GM11168 (cell line): Measurements from ENCODE around the gene NPAS1.
"Not testable (repeated sequence)": the region's sequence is repeated elsewhere in the genome, so short reads cannot be mapped to it uniquely, and the experiment has no call there.

Experiments used
- in situ Hi-C: fragments of 300-500 bp; cut with MboI; formaldehyde crosslinking; loops from one replicate; pipeline ENCODE4 v1.12.0; 2022; ENCODE audit warnings: low sequenced_read_pairs; ENCODE audit not compliant: unreplicated experiment

Gene NPAS1

DNA sequence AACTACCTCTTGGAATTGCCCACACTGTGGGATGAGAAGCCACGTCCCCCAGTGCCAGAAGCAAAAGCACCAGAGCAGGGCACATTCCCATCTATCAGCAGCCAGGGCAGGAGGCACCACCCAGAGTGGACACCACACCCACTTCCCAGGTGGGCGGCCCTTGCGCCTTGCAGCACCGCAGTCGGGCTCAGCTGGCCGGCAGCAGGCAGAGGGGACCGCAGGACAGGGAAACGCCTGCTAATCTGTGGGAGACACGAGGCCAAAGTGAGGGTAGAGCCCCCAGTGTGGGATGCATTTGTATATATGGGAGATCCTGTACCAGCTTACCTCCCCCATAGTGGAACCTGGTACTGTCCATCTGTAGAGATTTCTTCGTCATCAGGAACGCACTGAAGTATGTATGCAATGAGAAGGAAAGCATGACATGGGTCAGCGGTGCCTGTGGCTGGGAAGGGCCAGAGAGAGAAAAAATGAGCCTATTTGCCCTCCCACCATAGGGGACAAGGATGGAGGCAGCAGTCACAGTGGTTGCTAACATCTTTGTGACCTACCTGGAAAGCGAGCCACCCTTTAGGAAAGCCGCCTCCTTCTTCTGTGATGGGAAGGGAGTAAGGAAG, 30.9 kb upstream of the NPAS1 start:
- in situ Hi-C loops: loop anchor here (10.0 kb wide), 1 partner anchor 124 kb away; the partner anchor contains the start of gene ARHGAP35

DNA sequence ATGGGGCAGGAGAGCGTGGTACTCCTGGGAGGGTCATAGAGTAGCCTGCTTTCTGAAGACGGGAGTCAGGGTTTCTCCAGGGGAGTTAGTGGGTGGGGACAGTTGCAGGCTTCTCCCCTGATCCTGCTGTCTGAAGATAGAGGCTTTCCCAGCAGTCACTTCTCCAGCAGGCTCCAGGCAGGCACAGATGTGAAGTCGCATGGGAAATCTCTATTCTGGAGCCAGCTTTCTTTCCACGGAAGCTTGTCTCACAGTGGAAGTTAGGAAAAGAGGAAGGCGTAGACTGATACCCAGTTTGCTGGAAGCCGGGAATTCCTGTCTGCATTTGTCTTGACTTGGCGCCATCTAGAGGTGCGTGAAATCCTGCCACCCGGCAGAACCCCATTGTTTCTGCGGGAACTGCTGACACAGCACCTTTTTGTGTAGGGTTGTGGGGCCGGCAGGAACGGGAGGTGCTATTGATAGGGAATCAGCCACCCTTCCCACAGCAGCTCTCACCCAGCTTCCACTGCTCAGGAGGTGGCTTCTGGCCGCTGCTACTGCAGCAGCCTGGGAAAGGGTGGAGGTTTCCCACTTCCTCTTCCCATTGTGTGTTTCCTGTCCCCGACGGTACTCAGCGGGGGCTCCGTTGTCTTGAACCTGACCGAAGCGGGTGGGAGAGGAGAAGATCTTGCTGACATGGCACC, 28.5 kb upstream of the NPAS1 start:
- in situ Hi-C loops: no loop called here

DNA sequence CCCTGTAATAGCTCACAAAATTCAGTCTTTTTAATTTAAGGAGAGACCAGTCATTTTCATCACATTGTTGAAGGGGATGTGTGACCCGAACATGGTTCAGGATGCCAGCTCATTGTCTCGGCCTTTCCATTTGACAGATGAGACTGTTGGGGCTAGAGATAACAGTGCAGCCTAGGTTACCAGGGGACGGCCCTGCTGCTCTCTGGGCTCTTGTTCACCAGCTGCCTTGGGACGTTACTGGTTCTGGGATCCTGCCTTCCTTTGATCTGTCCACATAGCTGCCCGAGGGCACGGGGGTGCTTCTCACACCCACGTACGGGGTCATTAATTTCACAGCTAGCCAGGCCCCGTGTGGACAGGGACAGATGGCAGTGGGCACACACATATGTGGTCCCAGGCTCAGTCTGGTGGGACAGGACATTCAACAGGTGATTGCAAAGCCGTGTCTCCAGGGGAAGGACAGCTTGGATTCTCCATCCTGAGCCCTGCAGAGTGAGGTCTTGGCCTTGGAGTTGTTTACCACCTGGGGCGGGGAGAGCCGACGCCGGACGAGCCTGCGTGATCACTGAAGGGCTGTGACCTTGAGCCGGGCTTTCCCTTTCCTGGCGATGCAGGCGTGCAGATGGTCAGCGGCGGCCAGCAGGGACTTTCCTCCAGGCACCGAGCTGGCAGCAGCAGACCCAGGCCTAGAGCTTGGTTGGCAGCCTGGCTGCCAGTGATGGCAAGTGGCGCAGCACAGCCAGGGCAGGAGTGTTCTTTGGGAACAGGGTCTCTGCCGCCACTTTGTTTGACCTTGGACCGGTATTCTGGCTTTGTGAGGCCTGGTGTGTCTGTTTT, 26.7 kb upstream of the NPAS1 start:
- in situ Hi-C loops: no loop called here

DNA sequence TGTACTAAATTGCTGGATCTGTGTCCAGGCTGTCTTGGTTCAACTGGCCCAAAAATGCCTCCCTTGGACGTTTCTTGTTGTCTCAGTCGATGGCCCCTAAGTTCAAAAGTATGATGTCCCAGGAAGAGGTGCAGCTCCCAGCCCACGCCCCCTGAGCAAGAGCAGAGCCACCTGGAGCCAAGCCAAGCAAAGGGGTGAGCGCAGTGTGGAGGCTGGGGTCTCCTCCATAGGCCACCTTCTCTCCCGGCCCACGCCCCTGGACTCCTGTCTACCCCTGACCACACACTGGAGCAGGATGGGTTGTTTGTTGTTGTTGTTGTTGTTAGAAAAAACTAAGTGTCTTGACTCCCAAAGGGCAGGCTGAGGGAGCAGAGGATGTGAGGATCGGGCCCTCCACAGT, 26.0 kb upstream of the NPAS1 start:
- in situ Hi-C loops: no loop called here

DNA sequence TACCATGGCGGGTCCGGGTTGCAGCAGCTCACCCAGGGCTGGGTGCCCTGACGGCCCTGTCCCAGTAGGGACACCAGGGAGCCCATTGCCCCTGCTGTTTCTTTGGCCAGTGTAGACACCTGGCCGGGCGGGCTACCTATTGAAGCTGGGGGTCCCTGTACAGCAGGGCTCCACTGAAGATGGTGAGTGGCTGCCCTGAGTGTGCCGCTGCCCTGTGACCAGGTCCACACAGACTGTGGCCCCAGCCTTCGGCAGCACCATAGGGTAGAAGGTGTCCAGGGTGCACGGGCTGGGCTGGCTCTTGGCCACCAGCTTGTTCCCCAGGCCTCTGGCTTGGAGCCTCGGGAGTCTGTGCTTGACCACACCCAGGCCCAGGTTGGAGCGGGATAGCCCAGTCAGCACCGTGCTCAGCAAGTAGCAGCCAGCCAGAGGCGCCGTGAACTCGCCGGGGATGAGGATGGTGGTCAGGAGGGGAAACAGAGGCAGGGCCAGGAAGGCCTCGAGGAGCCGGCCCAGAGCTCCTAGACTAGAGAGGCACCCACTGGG, 25.4 kb upstream of the NPAS1 start:
- in situ Hi-C loops: no loop called here

DNA sequence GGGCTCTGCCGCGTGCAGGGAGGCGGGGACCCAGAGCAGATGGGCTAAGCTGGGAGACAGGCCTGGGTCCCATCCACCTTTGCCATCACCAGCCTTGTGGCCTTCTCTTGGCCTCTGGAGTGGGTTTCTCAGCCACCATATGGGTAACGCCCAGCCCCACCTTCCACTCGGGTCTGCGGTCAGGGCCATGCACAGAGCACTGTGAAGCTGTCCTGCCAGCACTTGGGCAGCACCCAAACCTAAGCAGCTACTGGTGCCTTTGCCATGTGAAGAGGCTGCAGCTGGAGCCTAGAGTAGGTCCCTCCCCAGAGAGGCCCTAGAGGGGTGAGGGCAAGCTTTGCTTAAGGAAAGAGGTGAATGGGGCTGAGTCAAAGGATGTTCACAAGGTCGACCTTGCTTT, 24.1 kb upstream of the NPAS1 start:
- in situ Hi-C loops: no loop called here

DNA sequence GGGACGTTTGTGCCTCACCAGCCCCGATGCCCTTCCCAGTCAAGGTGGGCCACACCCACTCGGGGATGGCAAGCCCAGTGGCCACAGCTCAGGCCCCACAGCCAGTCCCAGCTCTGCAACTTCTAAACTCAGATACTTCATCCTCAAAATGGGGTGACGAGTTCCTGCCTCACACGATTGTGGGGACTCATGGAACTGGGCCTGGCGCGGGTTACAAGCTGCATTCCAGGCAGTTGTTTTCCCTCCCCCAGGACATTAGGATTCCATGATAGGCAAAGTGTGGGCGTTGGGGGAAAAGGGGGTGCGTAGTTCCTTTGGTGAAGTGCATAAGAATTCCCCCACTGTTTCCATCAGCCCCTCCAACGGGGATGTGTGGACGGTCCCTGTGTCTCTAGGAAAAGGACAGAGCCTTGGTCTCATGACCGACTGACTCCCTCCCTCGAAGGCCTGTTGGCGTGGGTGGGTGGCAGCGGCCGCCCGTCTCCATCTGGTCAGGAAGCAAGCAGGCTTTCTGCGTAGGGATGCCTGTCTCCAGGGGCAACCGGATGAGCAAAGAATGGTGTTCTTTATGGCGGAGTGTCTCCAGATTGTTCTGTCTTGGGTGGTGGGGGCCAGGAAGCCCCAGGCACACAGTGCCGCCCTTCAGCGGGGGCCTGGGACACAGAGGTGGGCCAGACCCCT, 21.1 kb upstream of the NPAS1 start:
- in situ Hi-C loops: no loop called here

DNA sequence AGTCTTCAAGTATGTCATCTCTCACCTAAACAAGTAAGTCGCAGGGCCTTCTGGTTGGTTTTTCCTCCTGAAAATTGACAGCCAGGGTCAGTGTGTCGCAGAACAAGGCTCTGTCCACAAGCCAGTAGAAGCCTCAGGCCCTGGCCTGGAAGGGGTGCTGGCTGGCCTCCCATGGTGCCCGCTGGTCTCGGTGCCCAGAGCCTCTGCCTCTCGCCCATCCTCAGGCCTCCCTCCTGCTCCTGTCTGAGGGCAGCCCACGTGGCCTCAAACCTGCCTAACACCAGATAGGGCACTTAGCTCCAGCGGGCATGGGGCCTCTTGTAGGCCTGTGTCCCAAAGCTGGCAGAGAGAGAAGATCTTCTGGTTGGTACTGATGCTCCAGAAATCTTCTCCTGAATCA, 20.3 kb upstream of the NPAS1 start:
- in situ Hi-C loops: no loop called here

DNA sequence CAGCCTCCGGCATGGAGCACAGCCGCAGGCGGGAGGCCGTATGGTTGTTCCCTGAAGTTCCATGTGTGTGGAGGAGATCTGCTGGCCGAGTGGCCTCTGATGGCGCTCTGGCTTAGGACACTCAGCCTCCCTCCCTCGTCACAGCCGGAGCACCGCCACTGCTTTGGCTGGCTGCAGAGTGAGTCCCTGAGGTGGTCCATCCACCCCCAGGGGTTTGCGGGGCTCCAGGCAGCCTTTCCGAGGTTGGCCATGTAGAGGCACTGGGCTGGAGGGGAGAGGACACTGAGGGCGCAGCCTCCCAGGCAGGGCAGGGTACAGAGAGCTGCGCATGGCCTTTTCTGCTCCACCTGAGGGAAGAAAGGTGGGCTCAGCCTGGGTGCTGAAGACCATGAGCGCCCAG, 19.8 kb upstream of the NPAS1 start:
- in situ Hi-C loops: no loop called here

DNA sequence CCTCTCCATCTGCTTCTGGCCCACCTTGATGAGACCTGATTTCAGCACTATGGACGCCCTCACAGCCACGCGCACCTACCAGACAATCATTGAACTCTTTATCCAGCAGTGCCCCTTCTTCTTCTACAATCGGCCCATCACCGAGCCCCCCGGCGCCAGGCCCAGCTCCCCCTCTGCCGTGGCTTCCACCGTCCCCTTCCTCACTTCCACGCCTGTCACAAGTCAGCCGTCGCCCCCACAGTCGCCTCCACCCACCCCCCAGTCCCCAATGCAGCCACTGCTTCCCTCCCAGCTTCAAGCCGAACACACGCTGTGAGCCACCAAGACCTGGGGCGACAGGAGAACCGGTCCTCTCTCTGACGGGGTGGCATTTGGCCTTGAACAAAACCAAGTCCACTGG, 19.3 kb upstream of the NPAS1 start:
- in situ Hi-C loops: no loop called here

DNA sequence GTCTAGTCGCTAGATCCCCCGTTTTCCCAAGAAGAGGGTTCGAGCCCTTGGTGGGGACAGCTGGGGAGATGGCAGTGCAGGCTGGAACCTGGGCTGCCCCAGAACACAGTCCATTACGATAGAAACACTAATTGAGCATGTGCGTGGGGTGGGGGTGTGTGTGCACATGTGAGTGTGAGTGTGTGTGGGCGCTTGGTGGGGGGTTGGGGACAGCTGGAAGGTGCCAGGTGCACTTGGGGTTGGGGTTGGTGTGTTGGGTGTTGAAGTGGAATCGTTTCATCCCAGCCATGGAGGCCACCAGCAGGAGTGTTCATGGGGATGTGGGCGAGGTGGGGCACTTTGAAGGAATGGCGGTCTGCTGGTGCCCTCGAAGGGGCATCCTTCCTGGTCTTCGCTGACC, 18.1 kb upstream of the NPAS1 start:
- in situ Hi-C loops: no loop called here

DNA sequence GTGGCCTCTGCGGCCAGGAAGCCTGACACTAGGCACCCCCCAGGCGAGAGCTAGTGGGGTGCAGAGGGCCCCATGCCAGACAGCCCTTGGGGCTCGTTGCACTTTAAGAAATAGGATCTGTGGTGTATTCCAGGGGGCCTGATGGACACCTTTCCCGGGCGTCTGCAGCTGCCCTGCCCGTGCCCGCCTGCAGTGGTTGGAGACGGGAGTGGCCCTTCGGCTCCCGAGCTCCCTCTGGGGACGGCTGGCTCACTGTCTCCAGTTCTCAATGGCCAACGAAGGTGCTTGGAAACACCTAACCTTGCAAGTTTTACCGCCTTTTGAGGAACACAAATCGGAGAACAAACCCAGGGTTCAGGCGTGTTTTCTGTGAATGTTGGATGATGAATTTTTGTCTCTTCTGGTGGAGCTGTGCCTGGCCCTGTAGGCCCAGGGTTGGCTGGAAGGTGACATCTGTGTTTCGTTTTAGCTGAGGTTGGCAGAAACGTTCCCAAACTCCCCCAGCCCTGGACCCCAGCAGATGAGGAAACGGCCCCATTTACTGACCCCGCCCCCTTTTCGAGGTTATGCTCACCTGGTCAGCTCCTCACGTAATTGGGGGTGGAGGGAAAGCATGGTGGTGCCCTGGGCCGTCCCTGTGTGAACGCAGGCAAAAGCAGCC, 17.4 kb upstream of the NPAS1 start:
- in situ Hi-C loops: no loop called here

DNA sequence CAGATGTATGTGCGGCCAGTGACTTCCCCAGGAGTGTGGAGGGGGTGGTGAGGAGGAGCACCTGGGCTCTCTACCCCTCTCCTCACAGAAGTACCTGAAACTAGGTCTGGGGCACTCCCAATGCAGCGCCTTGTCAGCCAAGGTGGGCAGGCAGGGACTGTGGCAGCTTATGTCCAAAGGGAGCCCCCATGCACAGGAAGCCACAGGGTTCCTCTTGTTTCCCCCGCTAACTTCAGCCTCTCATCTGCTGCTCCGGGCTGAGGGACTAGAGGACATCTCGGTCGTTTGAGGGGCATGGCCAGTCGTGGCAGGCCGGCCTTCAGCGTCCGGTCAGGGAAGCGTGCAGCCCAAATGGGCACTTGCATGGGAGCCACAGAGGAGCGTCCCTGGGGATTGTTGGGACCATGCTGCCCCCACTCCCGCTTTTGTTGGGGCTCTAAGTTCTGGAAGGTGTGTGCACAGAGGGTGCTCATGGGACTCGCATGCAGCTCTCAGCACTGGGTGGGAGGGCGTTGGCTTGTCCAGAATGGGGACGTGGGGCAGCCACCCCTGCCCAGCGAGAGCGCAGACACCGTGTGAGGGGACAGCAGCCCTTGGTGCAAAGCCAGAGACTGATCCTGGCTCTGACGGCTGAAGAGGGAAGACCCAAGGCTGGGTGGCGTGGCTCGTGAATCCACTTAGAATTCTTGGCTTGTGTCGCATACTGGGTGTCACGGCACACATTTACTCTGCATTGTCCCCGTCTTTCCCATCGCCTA, 16.6 kb upstream of the NPAS1 start:
- in situ Hi-C loops: no loop called here

DNA sequence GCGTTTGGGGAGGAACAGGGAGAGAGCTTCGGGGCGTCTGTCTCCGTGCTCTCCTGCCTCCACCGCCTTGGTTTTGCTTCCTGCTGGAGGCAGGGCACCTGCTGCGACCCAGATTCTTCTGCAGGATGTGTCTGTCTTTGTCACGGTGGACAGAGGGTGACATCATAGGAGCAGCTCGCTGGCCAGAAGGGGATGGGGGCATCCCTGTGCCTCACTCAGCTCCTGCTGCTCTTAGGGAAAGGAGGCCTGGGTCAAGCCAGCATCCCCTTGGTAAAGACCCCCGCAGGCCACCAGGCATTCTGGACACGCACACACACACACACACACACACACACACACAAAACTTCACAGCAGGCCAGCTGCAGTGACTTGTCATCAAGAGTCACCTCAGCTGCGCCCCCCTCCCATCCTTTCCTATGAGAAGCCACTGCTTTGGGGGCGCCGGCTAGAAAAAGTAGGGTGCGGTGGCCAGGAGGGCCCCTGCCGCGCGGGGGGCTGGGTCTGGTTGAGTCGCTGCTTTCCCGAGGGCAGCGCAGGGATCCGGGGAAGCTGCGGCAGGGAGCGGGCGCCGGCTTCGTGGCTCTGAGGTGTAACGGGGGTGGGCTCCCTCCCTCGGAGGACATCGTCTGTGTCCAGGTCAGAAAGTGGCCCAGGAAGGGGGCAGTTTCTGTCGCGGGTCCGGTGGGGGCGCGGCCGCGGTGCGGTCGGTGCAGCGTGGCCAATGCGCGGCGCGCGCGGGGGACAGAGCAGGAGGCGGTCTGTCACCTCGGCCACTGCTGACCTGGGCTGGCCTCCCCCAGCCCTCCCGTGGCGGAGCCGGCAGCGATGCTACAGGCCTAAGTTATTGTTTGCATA, 15.8 kb upstream of the NPAS1 start:
- in situ Hi-C loops: no loop called here

DNA sequence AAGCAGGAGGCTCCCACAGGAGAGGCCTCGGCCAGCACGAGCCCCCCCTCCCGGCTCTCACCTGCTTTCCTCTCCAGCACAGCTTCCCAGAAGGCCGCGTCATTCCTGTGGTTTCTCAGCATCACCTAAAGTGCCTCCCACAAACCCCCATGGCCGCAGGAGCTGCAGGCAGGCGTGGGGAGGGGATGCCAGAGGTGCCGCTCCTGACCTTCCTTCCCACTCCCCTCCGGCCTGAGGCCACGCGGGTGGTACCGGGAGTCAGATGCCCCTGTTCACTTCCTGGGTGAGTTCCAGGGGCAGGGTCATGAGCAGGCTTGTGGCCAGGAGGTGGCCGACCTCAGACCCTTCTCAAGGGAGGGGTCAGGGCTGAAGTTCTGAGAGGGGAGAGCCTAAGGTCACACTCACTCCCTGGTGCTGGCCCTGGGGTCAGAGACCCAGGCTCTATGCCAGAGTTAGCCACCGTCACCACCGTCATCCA, 14.4 kb upstream of the NPAS1 start:
- in situ Hi-C loops: no loop called here

DNA sequence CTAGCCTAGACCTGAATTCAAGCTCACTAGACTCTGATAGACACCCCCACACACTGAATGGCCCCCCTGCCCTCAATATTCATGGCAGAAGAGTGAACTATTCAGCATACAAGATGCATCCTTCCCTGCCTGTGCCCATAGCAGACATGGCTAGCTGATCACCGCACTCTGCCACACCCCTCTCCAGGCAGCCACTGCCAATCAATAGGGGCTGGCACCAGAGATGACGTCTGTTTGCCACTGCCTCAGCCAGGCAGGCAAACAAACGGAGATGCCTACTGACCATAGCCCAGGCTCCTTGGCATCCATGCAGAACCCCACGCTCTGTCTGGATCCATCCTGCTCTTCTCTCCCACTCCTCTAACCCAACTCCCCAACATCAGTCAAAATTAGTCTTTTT, 13.8 kb upstream of the NPAS1 start:
- in situ Hi-C loops: no loop called here

DNA sequence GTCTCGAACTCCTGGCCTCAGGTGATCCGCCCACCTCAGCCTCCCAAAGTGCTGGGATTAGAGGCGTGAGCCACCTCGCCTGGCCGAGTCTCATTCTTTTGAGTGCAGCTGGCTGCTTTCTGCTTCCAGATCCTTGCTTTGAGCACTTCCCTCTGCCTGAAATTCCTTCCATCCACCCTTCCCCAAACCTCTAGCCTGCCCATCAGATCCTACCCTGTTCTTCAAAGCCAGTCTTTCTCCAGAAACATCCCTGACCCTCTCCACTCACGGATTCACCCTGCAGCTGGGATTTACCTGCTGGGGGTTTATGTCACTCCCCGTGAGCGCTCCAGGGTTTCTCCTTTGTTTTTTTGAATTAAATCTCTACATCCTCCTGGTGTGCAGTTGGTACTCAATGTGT, 13.1 kb upstream of the NPAS1 start:
- in situ Hi-C loops: no loop called here

DNA sequence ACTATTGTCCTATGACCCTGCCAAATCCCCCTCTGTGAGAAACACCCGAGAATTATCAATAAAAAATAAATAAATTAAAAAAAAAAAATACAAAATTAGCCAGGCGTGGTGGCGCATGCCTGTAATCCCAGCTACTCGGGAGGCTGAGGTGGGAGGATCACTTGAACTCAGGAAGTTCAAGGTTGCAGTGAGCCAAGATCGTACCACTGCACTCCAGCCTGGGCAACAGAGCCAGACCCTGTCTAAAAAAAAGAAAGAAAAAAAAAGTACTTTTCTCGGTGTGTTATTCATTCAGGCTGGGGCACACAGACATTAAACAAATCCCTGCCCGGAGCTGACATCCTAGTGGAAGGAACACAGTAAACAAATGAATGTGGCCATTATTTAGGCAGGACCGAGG, 9.1 kb upstream of the NPAS1 start:
- in situ Hi-C loops: not testable (repeated sequence)
